Hindlimb muscle (tissue), 1 donor: ENCODE measurements around the gene COG3. TPM values are rescaled to one million over a fixed set of nuclear protein-coding genes. Genes with fewer than 3 reads are reported as not detected.

Source experiments
- DNase-seq: peaks from one replicate; pipeline ENCODE4 v3.0.0-alpha.2; 2013
- polyA plus RNA-seq: library from polyadenylated mRNA; unstranded; fragments of 120-200 nt; gene quantifications from one replicate; pipeline ENCODE4 v1.2.1, GENCODE V29; 2013; ENCODE audit not compliant: insufficient read length

The COG3 gene
- polyA plus RNA-seq, 1 donor, result 21.3 TPM

DNA sequence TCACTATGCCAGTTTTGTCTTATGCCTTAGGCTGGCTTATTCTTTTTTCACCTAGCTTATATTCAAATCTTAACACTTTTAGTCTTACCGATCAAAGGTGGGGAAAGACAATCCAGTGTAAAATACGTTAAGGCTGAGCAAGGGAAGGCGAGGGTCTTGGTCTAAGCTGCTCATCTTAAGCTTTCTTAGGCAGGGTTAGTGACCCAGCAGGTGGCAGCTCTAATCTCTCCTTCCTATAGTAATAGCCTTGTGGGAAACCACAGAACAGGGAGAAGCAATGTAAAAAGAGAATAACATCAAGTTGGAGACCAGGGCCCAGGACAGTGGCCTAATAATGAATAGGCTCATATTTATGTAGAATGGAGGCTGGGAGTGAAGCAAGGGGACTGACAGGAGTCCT, 45.9 kb downstream of the COG3 start:
- DNase-seq, result no peak

DNA sequence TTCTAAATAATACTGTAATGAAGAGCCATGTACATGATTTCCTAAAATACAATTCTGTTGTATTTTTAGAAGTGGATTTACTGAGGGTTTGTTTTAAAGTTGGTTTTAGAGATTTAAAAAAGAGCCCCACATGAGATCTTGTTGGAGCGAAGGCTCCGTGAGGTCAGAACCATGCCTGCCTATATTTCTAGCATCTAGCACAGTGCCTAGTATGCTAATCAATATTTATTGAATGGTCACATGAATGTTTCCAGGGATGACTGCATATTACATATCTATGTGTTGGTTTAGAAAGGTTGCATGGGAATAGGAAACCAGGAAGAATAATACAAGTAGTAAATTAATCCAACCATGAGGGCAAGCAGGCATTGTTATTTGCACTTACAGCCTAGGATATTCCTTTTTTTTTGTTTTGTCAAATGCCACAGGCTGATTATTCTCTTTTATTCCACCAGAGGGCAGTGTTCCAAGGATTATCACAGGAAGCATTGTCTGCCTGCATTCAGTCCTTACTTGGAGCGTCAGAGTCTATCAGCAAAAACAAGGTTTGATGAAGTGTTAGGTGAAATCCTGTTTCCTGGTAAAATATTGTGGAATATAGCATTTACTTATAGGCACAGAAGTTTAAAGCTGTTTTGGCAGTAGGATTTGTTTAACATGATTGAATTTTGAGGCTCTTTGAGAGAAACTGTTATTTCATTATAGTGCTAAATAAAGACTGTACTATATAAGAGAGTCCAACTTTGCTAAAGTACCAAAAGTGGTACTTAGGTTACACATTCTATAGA, 46.8 kb downstream of the COG3 start:
- peak; percentile 49 for DNase-seq

DNA sequence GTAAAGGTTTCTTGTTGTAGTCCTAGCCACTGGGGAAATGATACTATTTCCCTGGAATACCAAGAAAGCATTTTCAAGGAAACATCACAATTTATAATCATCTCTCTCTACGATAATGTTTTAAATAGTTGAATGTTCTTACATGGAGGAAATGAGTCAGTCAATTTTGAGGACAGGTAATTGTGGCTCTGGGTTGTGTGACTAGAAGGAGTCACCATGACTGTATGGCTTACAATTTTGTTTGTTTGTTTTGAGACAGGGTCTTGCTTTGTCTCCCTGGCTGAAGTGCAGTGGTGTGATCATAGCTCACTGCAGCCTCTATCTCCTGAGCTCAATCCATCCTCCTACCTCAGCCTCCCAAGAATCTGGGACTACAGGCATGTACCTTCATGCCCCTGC, 47.4 kb downstream of the COG3 start:
- no peak for DNase-seq

DNA sequence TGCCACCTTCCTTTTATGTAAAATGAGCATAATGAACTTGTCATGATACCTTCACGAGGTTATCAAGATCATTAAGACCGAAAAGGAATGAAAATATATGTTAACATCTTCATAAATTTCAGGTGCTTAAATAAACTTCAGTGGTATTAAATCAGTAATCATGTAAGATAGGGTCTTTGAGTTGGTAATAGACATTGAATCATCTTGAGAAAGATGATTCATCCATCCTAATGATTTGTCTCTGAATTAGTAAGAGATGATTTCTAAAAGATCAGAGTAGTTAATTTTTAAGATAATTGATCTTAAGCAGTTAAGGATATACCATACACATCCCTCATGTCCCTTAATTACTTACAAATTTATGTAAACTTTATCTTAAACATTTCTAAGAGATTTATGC, 52.0 kb downstream of the COG3 start:
- DNase-seq, result no peak

DNA sequence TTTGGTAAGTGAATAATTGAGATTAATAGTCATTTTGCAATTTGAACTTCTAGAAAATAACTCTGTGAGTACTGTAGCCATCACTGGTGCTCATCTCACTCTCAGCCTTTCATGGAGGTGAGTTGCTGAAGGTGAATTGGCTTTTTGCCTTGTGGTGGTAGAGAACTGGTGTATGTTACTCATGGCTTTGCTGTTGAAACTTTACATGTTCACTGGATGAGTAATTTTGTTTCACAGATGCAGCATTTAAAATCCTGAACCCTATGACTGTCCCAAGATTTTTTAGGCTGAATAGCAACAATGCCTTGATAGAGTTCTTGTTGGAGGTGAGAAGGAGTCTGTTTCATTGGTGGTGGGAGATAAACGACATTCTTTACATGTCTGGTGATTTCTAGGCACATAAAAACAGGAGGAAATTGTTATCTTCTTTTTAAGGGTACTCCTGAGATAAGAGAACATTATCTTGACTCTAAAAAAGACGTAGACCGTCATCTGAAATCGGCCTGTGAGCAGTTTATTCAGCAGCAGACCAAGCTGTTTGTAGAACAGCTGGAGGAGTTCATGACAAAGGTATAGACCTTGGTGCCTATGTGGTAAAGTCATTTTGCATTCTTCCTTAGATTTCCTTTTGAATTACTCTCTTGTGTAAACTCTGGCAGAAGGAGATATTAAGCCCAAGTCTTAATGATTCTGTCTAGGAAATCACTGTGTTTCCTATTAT, 53.9 kb downstream of the COG3 start:
- DNase-seq, result no peak

DNA sequence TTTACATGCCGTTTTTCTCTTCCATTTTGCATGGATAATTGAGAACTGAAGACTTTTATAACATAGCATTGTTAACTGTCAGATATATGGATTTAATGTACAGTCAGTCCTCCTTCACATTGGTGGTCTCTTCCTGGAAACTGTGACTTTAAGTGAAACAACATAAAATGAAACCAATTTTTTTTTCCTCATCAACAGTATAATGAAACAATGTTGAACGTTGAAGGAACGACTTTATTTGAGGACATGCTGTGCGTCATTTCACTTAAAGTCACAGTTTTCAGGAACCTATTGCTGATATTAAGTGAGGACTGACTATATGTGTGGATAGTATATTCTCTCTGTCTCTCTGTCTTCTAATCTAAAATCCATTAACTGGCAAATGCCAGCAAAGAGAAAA, 54.8 kb downstream of the COG3 start:
- no peak for DNase-seq

DNA sequence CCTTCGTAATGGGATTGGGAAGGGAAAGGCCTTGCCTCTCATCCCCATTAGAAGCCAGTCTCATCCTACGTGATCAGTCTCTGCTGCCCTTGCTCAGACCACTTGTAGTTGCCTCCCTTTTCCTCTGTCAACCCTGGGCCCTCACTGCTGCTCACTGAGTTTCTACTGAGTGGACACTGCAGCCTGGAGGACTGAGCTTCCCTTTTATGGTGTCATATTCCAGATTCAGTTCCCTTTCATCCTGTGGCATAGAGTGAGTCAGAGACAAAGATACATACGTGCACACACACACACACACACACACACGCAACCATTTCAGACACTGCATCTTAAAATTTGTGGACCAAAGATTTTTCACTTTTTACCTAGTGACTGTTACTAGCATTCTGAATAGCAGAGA, 56.6 kb downstream of the COG3 start:
- DNase-seq, result no peak

DNA sequence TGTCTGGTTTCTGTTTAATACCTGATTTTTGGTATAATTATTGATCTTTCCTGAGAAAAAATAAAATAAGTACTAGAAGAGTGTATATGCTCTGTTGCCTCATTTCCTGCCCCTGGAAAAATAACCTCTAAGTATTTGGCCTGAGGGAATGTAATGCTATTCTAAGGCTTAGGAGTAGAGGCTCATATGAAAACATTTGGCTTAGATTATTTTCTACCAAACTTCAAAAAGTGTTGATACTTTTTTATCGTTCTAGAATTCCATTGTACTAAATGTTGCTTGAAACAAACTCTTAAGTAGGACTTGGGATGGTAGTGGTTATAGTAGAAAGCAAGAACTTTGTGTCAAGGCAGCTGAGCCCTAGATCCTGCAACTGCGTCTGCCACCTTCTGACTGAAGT, 57.8 kb downstream of the COG3 start:
- DNase-seq, result no peak

DNA sequence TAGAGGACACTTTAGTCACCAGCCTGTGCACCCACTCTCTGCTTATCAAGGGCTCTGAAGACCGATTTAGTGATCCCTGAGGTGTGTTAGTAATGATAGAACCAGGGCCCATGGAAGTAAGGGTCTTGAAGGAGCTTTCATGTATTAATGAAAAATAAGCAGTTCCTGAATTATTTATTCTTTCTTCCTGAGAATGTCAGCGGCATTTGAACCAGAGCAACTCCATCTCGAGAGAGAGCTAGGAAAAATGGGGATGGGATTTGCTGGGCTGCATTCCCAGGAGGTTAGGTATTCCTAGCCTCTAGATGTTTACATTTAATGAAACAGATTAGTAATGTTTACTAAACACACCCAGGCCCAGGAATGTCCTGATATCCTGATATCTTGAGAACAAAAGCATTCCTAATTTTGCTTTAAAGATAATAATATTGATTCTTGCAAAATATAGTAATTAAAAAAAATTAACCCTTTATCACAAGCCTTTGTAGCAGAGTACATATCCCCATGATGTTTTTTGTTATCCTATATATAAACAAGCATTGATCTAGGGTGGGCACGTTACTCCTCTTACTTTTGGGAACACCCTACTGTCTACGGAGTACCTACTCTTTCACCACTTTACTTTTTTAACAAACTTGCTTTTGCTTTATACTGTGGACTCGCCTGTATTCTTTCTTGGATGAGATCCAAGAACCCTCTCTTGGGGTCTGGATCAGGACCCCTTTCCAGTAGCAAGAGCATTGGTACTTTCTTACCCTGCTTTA, 63.1 kb downstream of the COG3 start:
- no peak for DNase-seq

DNA sequence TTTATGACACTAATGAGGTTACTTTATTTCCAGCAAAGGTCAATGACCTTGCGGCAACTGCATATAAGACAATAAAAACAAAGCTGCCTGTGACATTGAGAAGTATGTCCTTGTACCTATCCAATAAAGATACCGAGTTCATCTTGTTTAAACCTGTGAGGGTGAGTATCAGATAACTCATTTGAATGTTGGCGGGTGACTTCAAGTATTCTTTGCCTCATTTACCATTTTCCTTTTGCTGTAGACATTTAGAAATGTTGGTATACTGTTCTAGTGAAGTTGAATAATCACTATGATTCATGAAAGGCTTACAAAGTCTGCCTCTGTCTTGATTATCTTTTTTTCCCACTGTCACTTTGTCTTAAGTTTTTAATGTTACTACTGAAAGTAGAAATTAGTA, 65.0 kb downstream of the COG3 start:
- DNase-seq, result no peak

DNA sequence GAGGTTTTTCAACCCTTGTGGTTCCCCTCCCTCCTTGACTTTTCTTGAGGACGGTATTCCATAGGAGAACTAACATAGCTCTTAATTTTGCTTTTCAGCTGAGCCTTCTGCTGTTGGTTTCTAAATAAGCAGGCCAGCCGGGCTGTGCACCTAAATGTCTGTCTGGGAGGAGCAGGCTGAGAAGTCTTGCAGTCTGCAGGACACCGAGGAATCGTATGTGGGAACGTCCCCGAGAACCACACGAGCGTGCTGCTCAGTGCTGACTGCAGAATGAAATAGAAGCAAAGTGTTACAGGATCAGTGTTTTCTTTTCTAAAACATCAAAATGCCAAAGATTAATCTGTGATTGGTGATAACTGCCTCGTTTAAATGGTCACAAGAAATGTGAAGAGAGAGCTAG, 69.9 kb downstream of the COG3 start:
- no peak for DNase-seq

DNA sequence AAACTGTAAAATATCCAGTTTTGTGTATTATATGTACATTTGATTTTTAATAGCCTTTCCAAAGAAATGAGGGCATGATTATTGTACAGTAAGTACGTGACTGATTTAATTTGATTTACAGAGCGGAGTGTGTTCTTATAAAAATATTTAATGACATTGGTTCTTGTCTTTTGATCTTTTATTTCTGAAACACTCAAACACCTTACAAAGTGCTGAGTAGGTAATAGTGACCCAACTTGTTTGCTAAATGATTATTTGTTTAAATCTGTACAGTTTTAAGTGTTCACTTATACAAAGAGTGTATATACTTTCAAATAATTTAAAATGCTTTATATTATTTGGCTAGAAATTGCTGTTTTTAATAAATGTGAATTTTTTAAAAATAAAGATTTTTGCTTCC, 71.5 kb downstream of the COG3 start:
- DNase-seq, result no peak

DNA sequence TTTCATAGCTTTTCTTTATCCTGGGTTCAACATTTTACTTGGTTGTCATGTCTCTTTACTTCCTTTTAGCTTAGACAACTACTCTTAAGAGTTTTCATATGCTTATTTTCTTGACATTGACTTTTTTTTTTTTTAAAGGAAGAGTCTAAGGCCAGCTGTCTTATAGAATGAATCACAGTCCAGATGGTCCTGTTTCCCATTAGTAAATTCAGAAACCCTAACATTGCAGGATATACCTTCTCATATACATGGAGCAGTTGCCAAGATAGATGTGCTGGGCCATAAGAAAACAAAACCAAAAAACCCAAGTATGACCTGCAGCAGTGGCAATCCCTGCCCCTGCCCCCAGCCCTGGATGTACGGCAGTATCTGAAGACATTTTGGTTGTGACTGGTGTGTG, 72.8 kb downstream of the COG3 start:
- DNase-seq, result no peak

DNA sequence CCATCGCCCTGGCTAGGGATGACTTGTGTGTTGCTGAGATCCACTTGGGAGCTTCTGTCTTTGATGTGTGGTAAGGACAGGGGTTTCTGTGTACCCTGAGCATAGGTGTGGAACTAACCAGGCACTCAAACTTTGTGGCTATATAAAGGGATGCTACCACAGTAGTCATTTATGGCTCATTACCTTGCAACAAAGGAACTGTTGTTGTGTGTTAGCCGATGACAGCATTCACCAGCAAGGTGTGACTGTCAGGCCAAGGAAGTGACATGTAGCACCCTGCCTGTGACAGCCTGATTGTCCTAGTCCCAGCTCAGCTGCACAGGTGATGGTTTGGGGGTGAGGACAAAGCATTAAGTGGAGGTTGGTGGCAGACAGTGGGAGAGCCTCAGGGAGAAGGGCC, 73.6 kb downstream of the COG3 start:
- no peak for DNase-seq

DNA sequence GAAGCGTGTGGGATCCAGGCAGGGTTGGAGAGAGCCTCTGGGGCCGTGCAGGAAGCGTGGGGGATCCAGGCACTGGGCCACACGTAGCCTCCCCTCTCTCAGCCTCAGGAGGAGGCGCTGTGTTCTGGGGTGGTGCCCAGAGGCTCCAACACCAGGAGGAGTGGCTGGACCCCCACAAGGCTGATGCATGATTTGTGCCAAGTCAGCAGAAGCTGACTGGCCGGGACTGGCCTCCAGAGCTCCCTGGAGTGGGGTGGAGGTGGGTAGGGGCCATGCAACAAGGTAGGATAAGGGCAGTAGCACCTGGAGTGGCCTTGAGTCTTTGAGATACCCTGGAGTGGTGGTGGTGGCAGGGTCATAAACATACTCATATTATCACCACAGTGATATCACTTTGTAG, 75.5 kb downstream of the COG3 start:
- no peak for DNase-seq

DNA sequence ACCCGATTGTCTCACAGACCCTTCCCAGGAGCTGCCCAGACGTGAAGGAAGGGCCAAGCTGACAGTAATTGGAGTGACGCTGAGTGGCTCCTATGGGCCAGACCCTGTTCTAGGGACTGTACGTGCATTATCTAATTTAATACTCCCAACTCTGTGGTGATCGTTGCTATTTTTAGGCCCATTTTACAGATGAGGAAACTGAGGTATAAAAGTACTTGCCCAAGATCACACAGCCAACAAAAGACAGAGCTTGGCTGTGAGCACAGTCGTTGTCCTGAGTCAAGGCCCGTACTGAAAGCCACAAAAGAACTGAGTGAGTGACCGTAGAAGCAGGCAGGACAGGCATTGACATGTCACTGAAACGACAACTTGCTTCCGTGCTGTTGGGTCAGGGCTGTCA, 76.1 kb downstream of the COG3 start:
- DNase-seq, result no peak

DNA sequence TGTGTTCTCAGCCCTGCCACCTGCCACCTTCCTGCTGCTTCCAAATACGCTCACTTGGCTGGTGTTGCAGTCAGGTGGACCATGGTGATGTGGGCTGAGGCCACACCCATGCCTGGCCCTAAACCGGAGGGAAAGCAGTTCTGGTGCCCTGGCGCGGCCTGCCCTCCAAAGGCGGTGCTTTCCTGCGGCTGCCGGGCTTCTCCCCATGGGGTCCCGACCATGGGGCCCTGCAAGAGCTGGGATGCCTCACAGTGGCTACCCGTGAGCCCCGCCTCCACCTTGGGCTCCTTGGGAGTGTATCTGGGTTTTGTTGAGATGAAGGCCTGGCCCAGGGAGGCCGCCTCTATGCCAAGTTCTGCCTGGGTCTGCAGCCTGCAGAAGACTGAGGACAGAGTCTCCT, 77.1 kb downstream of the COG3 start:
- no peak for DNase-seq

DNA sequence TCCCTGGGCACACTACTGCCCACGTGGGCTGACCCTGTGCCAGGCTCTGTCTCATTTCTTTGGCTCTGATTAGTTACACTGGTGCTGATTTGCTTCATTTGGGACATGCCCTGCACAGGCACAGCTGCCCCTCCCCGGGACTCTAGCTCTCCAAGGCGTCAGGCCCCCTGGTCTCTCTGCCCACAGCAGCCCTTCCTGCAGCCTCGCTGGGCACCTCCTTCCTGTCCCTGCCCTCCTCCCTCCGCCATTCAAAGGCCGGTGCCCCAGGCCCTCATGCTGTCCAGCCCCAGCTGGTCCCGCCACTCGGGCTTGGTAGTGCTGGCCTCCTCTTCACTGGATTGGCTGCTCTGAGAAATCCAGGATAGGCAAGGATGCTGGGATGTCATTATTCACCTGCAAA, 77.7 kb downstream of the COG3 start:
- no peak for DNase-seq

DNA sequence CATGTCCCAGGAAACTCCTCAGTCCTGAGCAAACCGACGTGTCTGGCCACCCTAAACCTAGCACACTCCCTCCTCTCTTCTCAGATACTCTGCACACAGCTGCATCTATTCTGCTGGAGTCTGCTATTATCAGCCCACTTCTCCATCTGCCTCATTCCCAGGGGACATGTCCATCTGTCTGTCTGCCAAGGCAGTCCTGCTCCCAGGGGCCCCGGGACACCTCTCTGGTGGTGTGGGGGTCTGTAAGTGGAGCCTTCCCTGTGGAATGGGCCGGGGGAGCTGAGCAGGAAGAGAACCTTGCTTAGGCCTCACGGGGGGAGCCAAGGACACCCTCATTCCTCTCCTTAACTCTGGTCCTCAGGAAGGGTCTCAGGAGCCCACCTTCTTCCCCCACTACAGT, 78.1 kb downstream of the COG3 start:
- DNase-seq, result no peak

DNA sequence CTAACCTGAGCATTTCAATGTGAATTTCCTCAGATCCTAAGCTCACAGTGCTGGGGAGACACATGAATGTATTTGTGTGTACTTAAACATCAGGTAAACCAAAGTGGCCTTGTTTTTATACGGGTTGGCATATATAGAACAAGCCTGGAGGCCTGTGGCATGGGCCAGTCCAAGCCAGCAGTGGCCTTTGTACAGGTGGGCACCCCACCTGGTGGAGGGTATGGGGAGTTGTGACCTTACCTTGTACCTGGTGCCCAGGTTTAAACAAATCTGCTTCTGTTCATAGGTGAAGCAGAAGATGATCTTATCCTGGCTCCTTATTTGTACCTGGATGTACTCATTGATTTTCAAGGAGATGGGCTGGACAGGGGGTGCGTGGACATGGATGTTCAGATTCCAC, 79.8 kb downstream of the COG3 start:
- no peak for DNase-seq

DNA sequence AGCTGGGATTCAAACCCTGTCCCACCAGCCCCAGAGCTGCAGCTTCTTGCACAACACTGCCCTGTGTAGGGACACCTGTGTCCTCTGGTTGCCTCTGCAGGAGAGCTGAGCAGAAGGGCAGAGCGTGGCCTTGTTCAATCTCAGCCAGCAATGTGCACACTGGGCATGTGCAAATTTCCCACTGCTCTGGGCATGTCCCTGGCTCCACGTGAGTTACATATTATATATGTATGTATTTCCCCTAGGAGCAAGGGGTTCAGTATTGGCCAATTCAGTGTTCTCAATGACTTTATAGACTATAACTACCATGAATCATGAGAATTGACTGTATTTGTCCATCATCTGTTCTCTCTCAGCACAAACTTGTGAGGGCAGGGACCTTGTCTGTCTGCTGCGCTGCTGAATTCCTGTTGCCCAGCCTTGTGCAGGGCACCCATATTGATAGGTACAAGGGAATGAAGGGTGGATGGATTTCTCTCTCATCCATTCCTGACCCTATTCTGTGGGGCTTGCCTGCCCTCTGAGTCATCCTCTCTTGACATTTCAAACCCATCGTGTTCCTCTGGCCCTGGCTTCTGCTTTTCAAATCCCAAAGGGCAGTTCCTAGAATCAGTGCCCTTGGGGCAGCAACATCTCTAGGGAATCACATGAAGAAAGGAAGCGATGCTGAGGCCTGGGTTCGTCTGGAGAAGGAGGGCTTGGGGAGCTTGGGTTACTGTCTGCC, 81.1 kb downstream of the COG3 start:
- no peak for DNase-seq

DNA sequence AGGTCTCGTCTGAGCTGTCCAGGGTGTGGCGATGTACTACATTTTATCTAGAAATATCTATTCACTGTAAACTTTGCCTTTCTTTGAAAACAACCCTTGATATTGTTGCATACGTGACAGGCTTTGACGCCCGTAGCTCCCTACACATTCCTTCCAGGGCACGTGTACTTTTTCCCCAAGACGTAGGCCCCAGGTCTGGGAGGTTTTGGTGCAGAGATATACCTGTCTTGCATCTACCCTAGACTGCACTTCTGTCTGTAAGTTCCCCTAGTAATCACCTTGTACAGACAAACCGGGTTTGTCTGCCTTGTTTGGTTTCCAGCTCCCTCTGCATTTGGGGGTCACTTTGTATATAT, 81.6 kb downstream of the COG3 start:
- no peak for DNase-seq

DNA sequence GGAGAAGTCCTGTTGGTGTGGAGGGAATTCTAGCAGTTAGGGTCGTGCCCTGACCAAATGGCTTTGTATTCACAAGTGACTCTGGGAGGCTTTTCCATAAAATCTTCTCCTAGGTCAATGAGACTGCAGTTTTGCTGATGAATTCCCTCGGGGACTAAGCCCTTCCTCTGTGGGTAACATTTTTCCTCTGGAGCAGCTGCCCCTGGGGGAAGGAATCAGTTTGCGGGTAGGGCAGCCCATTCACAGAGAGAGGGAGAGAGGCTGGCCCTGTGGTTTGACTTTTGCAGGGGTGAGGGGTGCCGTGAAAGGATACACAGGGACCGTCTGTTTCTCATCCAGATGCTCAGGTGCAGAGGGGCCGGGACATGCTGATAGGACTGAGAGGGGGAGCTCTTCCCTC, 83.5 kb downstream of the COG3 start:
- DNase-seq, result no peak
